Pancreas (tissue), 10 donors: ENCODE data around the gene OBP2B. TPM values are rescaled to one million over a fixed set of nuclear protein-coding genes. Genes with fewer than 3 reads are reported as not detected.
"Not testable (repeated sequence)": the region's sequence is repeated elsewhere in the genome, so short reads cannot be mapped to it uniquely, and the experiment has no call there.

ENCODE experiments used
- ATAC-seq, 4 donors: fragments of 200-7000 bp; cut with Tn5 transposase; one replicate each; pipeline versions ENCODE4 v1.8.0 to v1.9.1; 2020; ENCODE audit warnings: mild to moderate bottlenecking in 4 of 4, moderate library complexity in 4 of 4
- DNase-seq, 6 donors: peaks; one replicate each; pipeline ENCODE4 v3.0.0-alpha.2; 2020
- FAIRE-seq: peaks from 2 replicates; lab custom pipeline; 2012; peaks lifted over from hg19 to GRCh38; lab: Jason Lieb, UNC
- H3K27ac ChIP-seq, 4 donors: fragments of 200-600 bp; sonication (generic); 1 replicate in 3 of 4; 2 replicates in 1 of 4; pipeline versions ENCODE4 v1.5.0 to v1.8.0; 2020
- H3K27me3 ChIP-seq, 4 donors: fragments of 200-600 bp; one replicate each; pipeline ENCODE4 v1.8.0; 2021
- H3K36me3 ChIP-seq, 3 donors: fragments of 200-600 bp; sonication (generic) in 1 of 3; one replicate each; pipeline versions ENCODE4 v1.5.0 to v1.8.0; 2020 to 2021
- H3K4me1 ChIP-seq, 3 donors: fragments of 200-600 bp; one replicate each; pipeline ENCODE4 v1.8.0; 2021
- H3K4me3 ChIP-seq, 4 donors: fragments of 200-600 bp; sonication (generic) in 2 of 4; one replicate each; pipeline versions ENCODE4 v1.5.0 to v1.8.0; 2020 to 2021
- H3K9me3 ChIP-seq, 4 donors: fragments of 200-600 bp; one replicate each; pipeline ENCODE4 v1.8.0; 2021
- CTCF ChIP-seq, 4 donors: fragments of 200-600 bp; sonication (generic) in 3 of 4; IDR thresholded peaks; one replicate each; pipeline versions ENCODE4 v1.5.0 to v1.8.0; 2021; ENCODE audit warnings: antibody characterized with exemption in 4 of 4
- WGBS, 2 donors: extraction: QIAGEN DNeasy Blood & Tissue Kit; methylation state at CpG; one replicate each; pipeline ENCODE4 v1.1.7; 2013; 5-methylcytosine and 5-hydroxymethylcytosine counted together
- intact Hi-C, 3 donors: fragments of 100-400 bp; cut with DNase I; formaldehyde crosslinking; loops; one replicate each; pipeline versions ENCODE4 v1.11.1 to v1.14.2; 2022
- polyA plus RNA-seq, 2 donors: library from polyadenylated mRNA; stranded (reverse); fragments of 200-250 nt; gene quantifications; one replicate each; pipeline ENCODE4 v1.2.3, GENCODE V29; 2013
- total RNA-seq, 6 donors: library from RNA; stranded (reverse); fragmentation: NEBNext Ultra II Directional in 4 of 6; extraction: Animal tissue kit (Norgen Biotek cat#: 25700) in 4 of 6; gene quantifications; one replicate each; pipeline versions ENCODE4 v1.2.1 to v1.2.4, GENCODE V29; 2021 to 2023
- donor health status: healthy with polysubstance abuse.
- donor health status: DM: no; HTN: no; CAD: no; lungs with moderate emphysema.
- donor health status: DM: no; HTN: no; CAD: no.
- donor health status: control.
- donor health status: control.
- donor health status: Bipolar disorder and iron deficiency.
- donor health status: DM: yes; HTN: yes; CAD: no.
- donor health status: DM: no; HTN: no; CAD: no.
- donor health status: DM: no; HTN: no; CAD: no.
- donor health status: DM: yes; HTN: yes; CAD: no.

Gene OBP2B
- total and polyA plus RNA-seq, 8 donors = not detected

- 81 to 84% methylated on average over 28 to 31 of the region's 31 CpGs for WGBS, 2 donors
Measured at GRCh38 chr9:133234577-133235322, 25.7 kb upstream of the OBP2B start.

GRCh38 chr9:133233681-133234432 is 24.8 kb upstream of the OBP2B start:
- peaks cover 0 to 5% (median 0%) of the 10 kb centered on the region in 3 donors for H3K4me1 ChIP-seq
- H3K27me3 ChIP-seq = no peaks in the 10 kb centered on the region
- H3K9me3 ChIP-seq = no peaks in the 10 kb centered on the region
- intact Hi-C loops = no loop called here
- H3K27ac ChIP-seq = no peak overlapping the region
- FAIRE-seq (no peak), ATAC-seq (no peak), DNase-seq (no peak)
- 79 to 81% methylated on average over 32 of the region's 32 CpGs for WGBS, 2 donors
- TF ChIP-seq CTCF (IDR thresholded peaks at IDR 0.05) = no peak
- H3K4me3 ChIP-seq = no peak overlapping the region
- H3K36me3 ChIP-seq = no peaks in the 10 kb centered on the region

More at GRCh38 chr9:133234577-133235322, 25.7 kb upstream of the OBP2B start:
- H3K4me1 ChIP-seq = peaks cover 0 to 7% (median 0%) of the 10 kb centered on the region in 3 donors
- no peaks in the 10 kb centered on the region for H3K9me3 ChIP-seq
- intact Hi-C loops = no loop called here
- no peaks in the 10 kb centered on the region for H3K27me3 ChIP-seq
- no peak overlapping the region for H3K27ac ChIP-seq
- no peaks in the 10 kb centered on the region for H3K36me3 ChIP-seq
- TF ChIP-seq CTCF (IDR thresholded peaks at IDR 0.05) = no peak
- H3K4me3 ChIP-seq = no peak overlapping the region
- DNase-seq (no peak), ATAC-seq (no peak), FAIRE-seq (no peak)

GRCh38 chr9:133231934-133232568 is 23.0 kb upstream of the OBP2B start:
- FAIRE-seq, DNase-seq, ATAC-seq, H3K4me1 ChIP-seq, H3K27ac ChIP-seq, H3K9me3 ChIP-seq, H3K27me3 ChIP-seq, intact Hi-C loops, H3K36me3 ChIP-seq, H3K4me3 ChIP-seq: not testable (repeated sequence)
- WGBS, 2 donors = 70 to 76% methylated on average over 24 of the region's 24 CpGs

- FAIRE-seq, H3K4me1 ChIP-seq, DNase-seq, H3K27ac ChIP-seq, H3K27me3 ChIP-seq, H3K4me3 ChIP-seq, H3K9me3 ChIP-seq, ATAC-seq, H3K36me3 ChIP-seq, intact Hi-C loops: not testable (repeated sequence)
- 82 to 85% methylated on average over 7 of the region's 7 CpGs for WGBS, 2 donors
Measured at GRCh38 chr9:133230514-133230913, 21.5 kb upstream of the OBP2B start.

- Histone ChIP-seq H3K36me3 (no peaks in the 10 kb centered on the region), H3K9me3 (no peaks in the 10 kb centered on the region), H3K27me3 (no peaks in the 10 kb centered on the region), H3K4me1 (no peaks in the 10 kb centered on the region), H3K27ac (no peak overlapping the region), H3K4me3 (no peak overlapping the region)
- no peak for TF ChIP-seq CTCF (IDR thresholded peaks at IDR 0.05)
- intact Hi-C loops = no loop called here
- 73 to 80% methylated on average over 5 of the region's 5 CpGs for WGBS, 2 donors
- ATAC-seq (no peak), FAIRE-seq (no peak), DNase-seq (no peak)
Measured at GRCh38 chr9:133230093-133230492, 21.0 kb upstream of the OBP2B start.

- H3K36me3 ChIP-seq, FAIRE-seq, H3K9me3 ChIP-seq, H3K4me3 ChIP-seq, H3K4me1 ChIP-seq, DNase-seq, H3K27me3 ChIP-seq, ATAC-seq, H3K27ac ChIP-seq, intact Hi-C loops: not testable (repeated sequence)
- 74 to 76% methylated on average over 19 to 22 of the region's 22 CpGs for WGBS, 2 donors
Measured at GRCh38 chr9:133228474-133229193, 19.6 kb upstream of the OBP2B start.

- ATAC-seq, H3K4me1 ChIP-seq, H3K27me3 ChIP-seq, H3K27ac ChIP-seq, H3K9me3 ChIP-seq, DNase-seq, H3K36me3 ChIP-seq, H3K4me3 ChIP-seq, FAIRE-seq, intact Hi-C loops: not testable (repeated sequence)
- WGBS, 2 donors = 74 to 78% methylated on average over 8 of the region's 8 CpGs
Measured at GRCh38 chr9:133227996-133228395, 18.9 kb upstream of the OBP2B start.
